Measurements from ENCODE around the gene ZBTB32. TPM values are rescaled to one million over a fixed set of nuclear protein-coding genes. Genes with fewer than 3 reads are reported as not detected.

Gene ZBTB32
- polyA plus RNA-seq, 2 of the 4 experiments (the other 2 are of a cell fraction): not detected

- Histone ChIP-seq H3K9me3 (no peaks in the 10 kb centered on the region), H3K4me2 (no peak overlapping the region), H3K27ac (no peak overlapping the region), H3K4me1 (no peaks in the 10 kb centered on the region), H3K4me3 (no peak overlapping the region)
- TF ChIP-seq POLR2A (IDR thresholded peaks at IDR 0.05; ENCODE audit: low read length): no peak
- TF ChIP-seq USF2 (IDR thresholded peaks at IDR 0.05): no peak
- POLR2A ChIA-PET: interaction anchor here (1.4 to 2.5 kb wide), 2 partner anchors 12 to 14 kb away, joined by 4 to 8 read pairs; partner anchors contain the start of gene COX6B1
- ATAC-seq: no peak
- CTCF ChIA-PET: interaction anchor here (0.6 to 7.7 kb wide), 8 partner anchors 12 to 759 kb away, joined by 3 to 49 read pairs (median 4); partner anchors contain the start of gene COX6B1
- 93% methylated on average over 6 of the region's 6 CpGs for WGBS (ENCODE audit: missing lambda C conversion rate)
- FAIRE-seq: no peak
- no peak for DNase-seq (ENCODE audit: low read depth in 1 of 2, low spot score in 1 of 2)
These were observed 42.4 kb upstream of the ZBTB32 start for GRCh38 chr19:35661995-35662340.

- ChIA-PET CTCF (interaction anchor here (1.1 to 7.7 kb wide), 4 partner anchors 10 to 115 kb away, joined by 4 to 49 read pairs (median 12); partner anchors contain the start of gene COX6B1), POLR2A (interaction anchor here (1.1 kb wide), 1 partner anchor 10 kb away, joined by 3 read pairs; no protein-coding TSS in a partner anchor)
- H3K4me1 ChIP-seq: no peaks in the 10 kb centered on the region
- ATAC-seq: no peak
- TF ChIP-seq KDM1A (IDR thresholded peaks at IDR 0.05; ENCODE audit: low read depth): no peak
- no peak for TF ChIP-seq FOSL2 (IDR thresholded peaks at IDR 0.05)
- no peak for TF ChIP-seq FOSL2 (CRISPR knock-in tag; IDR thresholded peaks at IDR 0.05)
- TF ChIP-seq PHF8 (IDR thresholded peaks at IDR 0.05; ENCODE audit: borderline replicate concordance, low read depth): no peak
- no peak for TF ChIP-seq ZNF302 (CRISPR knock-in tag; IDR thresholded peaks at IDR 0.05)
- 52% methylated on average over 3 of the region's 3 CpGs for WGBS (ENCODE audit: missing lambda C conversion rate)
- DNase-seq (ENCODE audit: low read depth in 1 of 2, low spot score in 1 of 2): no peak
- H3K4me2 ChIP-seq: no peak overlapping the region
- H3K4me3 ChIP-seq: no peak overlapping the region
- no peak overlapping the region for H3K27ac ChIP-seq
- peak; percentile 78 for FAIRE-seq
- no peaks in the 10 kb centered on the region for H3K9me3 ChIP-seq
These were observed 40.4 kb upstream of the ZBTB32 start for GRCh38 chr19:35663981-35664380.

- CTCF ChIA-PET: interaction anchor here (1.6 to 5.8 kb wide), 2 partner anchors 25 to 116 kb away, joined by 4 to 21 read pairs; no protein-coding TSS in a partner anchor
- DNase-seq (ENCODE audit: low read depth in 1 of 2, low spot score in 1 of 2) (no peak), FAIRE-seq (no peak), ATAC-seq (no peak)
- H3K4me3 ChIP-seq: no peak overlapping the region
- H3K4me2 ChIP-seq: no peak overlapping the region
- no peaks in the 10 kb centered on the region for H3K4me1 ChIP-seq
- no peaks in the 10 kb centered on the region for H3K9me3 ChIP-seq
- 89% methylated on average over 24 of the region's 24 CpGs for WGBS (ENCODE audit: missing lambda C conversion rate)
- TF ChIP-seq ATOH8 (CRISPR knock-in tag; IDR thresholded peaks at IDR 0.05; ENCODE audit: low read depth) (no peak), SMC3 (IDR thresholded peaks at IDR 0.05) (no peak), POLR2A (IDR thresholded peaks at IDR 0.05; ENCODE audit: low read length) (no peak), MAFK (IDR thresholded peaks at IDR 0.05; ENCODE audit: partially characterized antibody) (no peak), CBX2 (IDR thresholded peaks at IDR 0.05; ENCODE audit: borderline replicate concordance, low read depth) (no peak), ZSCAN20 (CRISPR knock-in tag; IDR thresholded peaks at IDR 0.05) (no peak), HMGXB4 (CRISPR knock-in tag; IDR thresholded peaks at IDR 0.05; ENCODE audit: borderline replicate concordance) (no peak), ESRRA (IDR thresholded peaks at IDR 0.05; ENCODE audit: borderline replicate concordance, low read length) (no peak), PHF8 (IDR thresholded peaks at IDR 0.05; ENCODE audit: borderline replicate concordance, low read depth) (no peak), RAD21 (conservative IDR thresholded peaks at IDR 0.05 in 1 of 2, IDR thresholded peaks at IDR 0.05 in 1 of 2) (no peak), MAX (IDR thresholded peaks at IDR 0.05) (no peak), ZNF302 (CRISPR knock-in tag; IDR thresholded peaks at IDR 0.05) (no peak), ELK1 (IDR thresholded peaks at IDR 0.05; ENCODE audit: low read depth, low read length) (no peak), ZC3H11A (IDR thresholded peaks at IDR 0.05) (no peak), PBX3 (IDR thresholded peaks at IDR 0.05) (no peak), USF2 (IDR thresholded peaks at IDR 0.05) (no peak), CEBPB (IDR thresholded peaks at IDR 0.05) (no peak)
- POLR2A ChIA-PET: no interaction called here
- no peak overlapping the region for H3K27ac ChIP-seq
These were observed 39.2 kb upstream of the ZBTB32 start for GRCh38 chr19:35665157-35665556.
